MM.1S (cell line): ENCODE measurements around the gene CPNE2.

Source experiments
- DNase-seq: peaks from one replicate; pipeline ENCODE4 v3.0.0-alpha.2; 2015
- H2AFZ ChIP-seq: fragments of 300-600 bp; sonication (generic); 2 replicates; pipeline ENCODE4 v1.6.0; 2016; ENCODE audit warnings: antibody characterized with exemption, low read length
- H3F3A ChIP-seq: fragments of 300-600 bp; sonication (generic); 2 replicates; pipeline ENCODE4 v1.6.1; 2016; ENCODE audit warnings: mild to moderate bottlenecking, antibody characterized with exemption, low read length, moderate library complexity, mixed read lengths; ENCODE audit not compliant: insufficient read depth
- H3K27ac ChIP-seq: fragments of 300-600 bp; sonication (generic); 2 replicates; pipeline ENCODE4 v1.5.1; 2016; ENCODE audit warnings: mild to moderate bottlenecking, low read length
- H3K27me3 ChIP-seq: fragments of 300-600 bp; sonication (generic); replicated peaks from 2 replicates; pipeline ENCODE4 v1.6.0; 2016; ENCODE audit warnings: low read length; ENCODE audit not compliant: insufficient read depth
- H3K36me3 ChIP-seq: fragments of 300-600 bp; sonication (generic); replicated peaks from 2 replicates; pipeline ENCODE4 v1.6.1; 2016; ENCODE audit warnings: mild to moderate bottlenecking, low read length, mixed read lengths; ENCODE audit not compliant: insufficient read depth
- H3K4me1 ChIP-seq: fragments of 300-600 bp; sonication (generic); 2 replicates; pipeline ENCODE4 v1.6.1; 2016; ENCODE audit warnings: low read length, mixed read lengths
- H3K4me2 ChIP-seq: fragments of 300-600 bp; sonication (generic); 2 replicates; pipeline ENCODE4 v1.6.0; 2016; ENCODE audit warnings: low read depth, low read length
- H3K4me3 ChIP-seq: fragments of 300-600 bp; sonication (generic); 2 replicates; pipeline ENCODE4 v1.5.1; 2016; ENCODE audit warnings: low read length, mixed read lengths
- H3K79me2 ChIP-seq: fragments of 300-600 bp; sonication (generic); 2 replicates; pipeline ENCODE4 v1.6.1; 2016; ENCODE audit warnings: mixed run types, low read length, mixed read lengths
- H3K9ac ChIP-seq: fragments of 300-600 bp; sonication (generic); 2 replicates; pipeline ENCODE4 v1.6.1; 2016; ENCODE audit warnings: low read length, mixed read lengths
- H3K9me2 ChIP-seq: fragments of 300-600 bp; sonication (generic); replicated peaks from 2 replicates; pipeline ENCODE4 v1.6.1; 2016; ENCODE audit warnings: mild to moderate bottlenecking, low read length, mixed read lengths; ENCODE audit not compliant: insufficient read depth
- H3K9me3 ChIP-seq: fragments of 300-600 bp; sonication (generic); replicated peaks from 2 replicates; pipeline ENCODE4 v1.6.1; 2016; ENCODE audit warnings: mild to moderate bottlenecking, low read length, mixed read lengths; ENCODE audit not compliant: insufficient read depth
- H4K20me1 ChIP-seq: fragments of 300-600 bp; sonication (generic); 2 replicates; pipeline ENCODE4 v1.6.1; 2016; ENCODE audit warnings: mild to moderate bottlenecking, low read length, moderate library complexity, mixed read lengths; ENCODE audit not compliant: insufficient read depth
- CTCF ChIP-seq: fragments of 300-600 bp; sonication (generic); IDR thresholded peaks from 2 replicates; pipeline ENCODE4 v1.5.1; 2016; ENCODE audit warnings: antibody characterized with exemption, low read length, mixed read lengths
- EZH2 ChIP-seq: fragments of 300-600 bp; sonication (generic); optimal IDR thresholded peaks from 2 replicates; pipeline ENCODE3; 2017; ENCODE audit warnings: low read depth, mild to moderate bottlenecking, antibody characterized with exemption, low read length, mixed read lengths
- EZH2phosphoT487 ChIP-seq: fragments of 300-600 bp; sonication (generic); IDR thresholded peaks from 2 replicates; pipeline ENCODE4 v1.6.1; 2018; ENCODE audit warnings: antibody characterized with exemption, low read length

Gene CPNE2

GRCh38 chr16:57071831-57072582 lies 20.4 kb upstream of the CPNE2 start:
- Histone ChIP-seq H3K79me2 (no peaks in the 10 kb centered on the region), H3K4me2 (peak overlapping the region; percentile 9; the same call in 1 of the 2 replicates)
- TF ChIP-seq CTCF: no peak
- no peak for TF ChIP-seq EZH2phosphoT487
- TF ChIP-seq EZH2: no peak

DNA sequence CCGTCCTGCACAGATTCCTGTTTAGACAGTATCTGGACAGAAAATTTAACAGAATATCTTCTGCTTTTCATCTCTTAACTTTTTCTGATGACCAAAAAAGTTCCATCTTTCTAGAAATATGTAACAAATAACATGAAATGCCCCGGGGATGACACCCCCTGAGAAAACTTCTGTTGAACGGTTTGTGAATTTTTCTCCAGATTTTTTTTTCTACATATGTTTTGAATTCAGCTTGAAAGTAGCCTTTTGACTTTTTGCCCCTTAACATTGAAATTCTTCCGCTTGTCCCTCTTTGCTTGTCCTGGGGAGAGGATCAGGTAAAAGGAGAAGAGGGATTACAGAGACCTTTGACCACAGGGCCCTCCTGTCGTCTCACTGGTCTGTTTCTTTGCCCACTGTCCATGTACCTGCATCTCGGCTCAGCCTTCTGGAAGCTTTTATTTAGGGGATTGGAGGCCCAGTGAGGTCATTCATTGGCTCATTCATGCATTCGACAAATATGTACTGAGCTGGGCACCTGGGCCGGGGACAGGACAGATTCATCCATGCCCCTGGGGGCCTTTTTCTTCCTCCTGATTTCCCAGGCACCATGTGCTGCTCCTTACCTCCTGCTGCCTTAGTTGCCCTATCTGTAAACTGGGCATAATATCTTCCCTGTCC lies 19.6 kb upstream of the CPNE2 start:
- Histone ChIP-seq H3K4me3 (no peak overlapping the region), H3F3A (peaks cover 16% of the 10 kb centered on the region), H4K20me1 (no peaks in the 10 kb centered on the region), H3K36me3 (no peaks in the 10 kb centered on the region), H3K9me2 (no peaks in the 10 kb centered on the region), H3K79me2 (no peaks in the 10 kb centered on the region), H3K9me3 (no peaks in the 10 kb centered on the region), H3K4me2 (no peak overlapping the region), H2AFZ (no peak overlapping the region), H3K4me1 (peaks cover 24% of the 10 kb centered on the region), H3K9ac (no peak overlapping the region), H3K27me3 (peaks cover 18% of the 10 kb centered on the region), H3K27ac (no peak overlapping the region)
- TF ChIP-seq CTCF (no peak), EZH2 (no peak), EZH2phosphoT487 (no peak)
- DNase-seq: no peak

More at GRCh38 chr16:57071831-57072582, 20.4 kb upstream of the CPNE2 start:
- no peak overlapping the region for H2AFZ ChIP-seq
- peaks cover 18% of the 10 kb centered on the region for H3K27me3 ChIP-seq
- H3K27ac ChIP-seq: peak overlapping the region; percentile 43; the same call in 1 of the 2 replicates
- DNase-seq: peak; percentile 78
- no peak overlapping the region for H3K4me3 ChIP-seq
- no peaks in the 10 kb centered on the region for H3K36me3 ChIP-seq
- H3K9ac ChIP-seq: no peak overlapping the region
- no peaks in the 10 kb centered on the region for H3K9me3 ChIP-seq
- peaks cover 24% of the 10 kb centered on the region for H3K4me1 ChIP-seq
- H3K9me2 ChIP-seq: no peaks in the 10 kb centered on the region
- no peaks in the 10 kb centered on the region for H4K20me1 ChIP-seq
- H3F3A ChIP-seq: peaks cover 16% of the 10 kb centered on the region

DNA sequence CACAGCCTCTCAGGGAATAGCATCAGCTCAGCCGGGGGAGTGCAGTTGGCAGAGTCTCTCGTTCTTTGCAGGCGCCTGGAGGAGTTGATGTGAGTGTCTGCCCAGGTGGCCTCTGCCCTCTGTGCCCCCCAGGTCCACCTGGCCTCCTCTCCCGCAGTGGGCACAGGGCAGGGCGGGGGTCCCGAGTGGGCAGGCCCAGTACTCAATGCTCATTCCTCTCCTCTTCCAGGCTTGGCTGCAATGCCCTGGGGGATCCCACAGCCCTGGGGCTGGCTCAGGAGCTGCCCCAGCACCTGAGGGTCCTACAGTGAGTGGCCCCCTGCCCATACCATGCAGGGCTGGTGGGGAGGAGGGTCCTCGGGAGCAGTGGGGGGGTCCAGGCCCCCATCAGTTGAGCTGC lies 14.7 kb upstream of the CPNE2 start:
- H3K9me3 ChIP-seq: no peaks in the 10 kb centered on the region
- H2AFZ ChIP-seq: no peak overlapping the region
- H3K4me2 ChIP-seq: no peak overlapping the region
- no peaks in the 10 kb centered on the region; the same call in 1 of the 2 replicates for H3F3A ChIP-seq
- H3K79me2 ChIP-seq: no peaks in the 10 kb centered on the region
- no peaks in the 10 kb centered on the region for H3K36me3 ChIP-seq
- TF ChIP-seq CTCF: no peak
- TF ChIP-seq EZH2: no peak
- H3K27ac ChIP-seq: no peak overlapping the region
- no peak overlapping the region for H3K9ac ChIP-seq
- 0 out of 2 replicates have a peak, but pooled peaks cover 4% of the 10 kb centered on the region for H3K27me3 ChIP-seq
- DNase-seq: no peak
- no peaks in the 10 kb centered on the region for H4K20me1 ChIP-seq
- H3K4me1 ChIP-seq: peaks cover 6% of the 10 kb centered on the region; the same call in 1 of the 2 replicates
- H3K4me3 ChIP-seq: no peak overlapping the region
- H3K9me2 ChIP-seq: no peaks in the 10 kb centered on the region
